T-helper 2 cell treated with Interferon-gamma antibody and Interleukin-4, amounts not matched to agents 5 μg/mL and 100 μg/mL, for 36 hours (primary cell): Measurements from ENCODE around the gene FMO1.

Experiments used
- DNase-seq: peaks from one replicate; pipeline ENCODE4 v3.0.0; 2021; ENCODE audit warnings: low spot score
- H3K27ac Mint-ChIP-seq: one replicate; pipeline ENCODE4 v1.8.0; 2021; ENCODE audit warnings: mild to moderate bottlenecking, mixed read lengths
- H3K27me3 Mint-ChIP-seq: one replicate; pipeline ENCODE4 v1.8.0; 2021; ENCODE audit warnings: low read depth, mixed read lengths
- H3K36me3 Mint-ChIP-seq: one replicate; pipeline ENCODE4 v1.8.0; 2021; ENCODE audit warnings: low read depth, mixed read lengths
- H3K4me1 Mint-ChIP-seq: one replicate; pipeline ENCODE4 v1.8.0; 2021; ENCODE audit warnings: low read depth, mixed read lengths
- H3K4me3 Mint-ChIP-seq: one replicate; pipeline ENCODE4 v1.8.0; 2022; ENCODE audit warnings: mild to moderate bottlenecking, moderate library complexity, mixed read lengths
- H3K9me3 Mint-ChIP-seq: one replicate; pipeline ENCODE4 v1.8.0; 2021; ENCODE audit warnings: mixed read lengths

Gene FMO1

DNA sequence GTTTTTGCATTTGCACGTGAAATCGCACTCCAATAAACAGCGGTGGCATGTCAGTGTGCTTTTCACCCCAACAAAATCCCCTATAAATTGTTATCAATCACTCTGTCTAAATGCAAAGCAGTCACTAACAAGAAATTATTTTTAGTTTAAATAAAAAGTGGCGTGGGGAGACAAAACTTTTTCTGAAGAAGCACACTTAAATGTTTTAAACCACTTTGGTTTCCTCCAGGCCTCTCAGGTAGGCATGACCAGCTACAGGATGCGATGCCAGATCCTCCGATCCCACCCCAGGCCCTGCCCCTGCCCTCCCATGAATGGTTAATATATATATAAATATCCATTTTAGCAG is 3.6 kb downstream of the FMO1 start:
- H3K9me3 Mint-ChIP-seq = no peaks in the 10 kb centered on the region
- no peak for DNase-seq
- peak overlapping the region; percentile 86 for H3K4me3 Mint-ChIP-seq
- peaks cover 10% of the 10 kb centered on the region for H3K4me1 Mint-ChIP-seq
- H3K36me3 Mint-ChIP-seq = no peaks in the 10 kb centered on the region
- H3K27me3 Mint-ChIP-seq = peaks cover 56% of the 10 kb centered on the region
- H3K27ac Mint-ChIP-seq = no peak overlapping the region

DNA sequence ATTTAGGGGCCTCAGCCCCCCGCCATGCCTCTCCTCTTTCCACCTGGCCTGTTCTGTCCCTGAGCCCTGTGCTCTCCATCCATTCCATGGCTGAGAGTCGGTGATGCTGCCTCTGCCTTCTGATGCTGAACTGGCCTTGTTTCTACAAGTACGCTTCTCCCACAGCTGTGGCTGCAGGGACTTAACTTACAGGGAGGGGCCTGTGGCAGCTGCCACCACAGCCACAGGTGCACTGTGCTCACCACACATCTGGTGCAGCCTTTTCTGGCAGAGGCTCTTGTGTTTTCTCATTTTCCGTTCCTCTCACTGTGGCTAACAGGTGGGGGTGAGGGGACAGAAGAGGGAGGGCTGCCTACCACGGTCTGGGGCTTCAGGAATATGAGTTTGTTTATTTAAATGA is 4.2 kb downstream of the FMO1 start:
- Mint-ChIP-seq H3K4me3 (peak overlapping the region; percentile 35), H3K36me3 (no peaks in the 10 kb centered on the region), H3K4me1 (peaks cover 10% of the 10 kb centered on the region), H3K27ac (no peak overlapping the region), H3K9me3 (no peaks in the 10 kb centered on the region), H3K27me3 (peaks cover 52% of the 10 kb centered on the region)
- no peak for DNase-seq

DNA sequence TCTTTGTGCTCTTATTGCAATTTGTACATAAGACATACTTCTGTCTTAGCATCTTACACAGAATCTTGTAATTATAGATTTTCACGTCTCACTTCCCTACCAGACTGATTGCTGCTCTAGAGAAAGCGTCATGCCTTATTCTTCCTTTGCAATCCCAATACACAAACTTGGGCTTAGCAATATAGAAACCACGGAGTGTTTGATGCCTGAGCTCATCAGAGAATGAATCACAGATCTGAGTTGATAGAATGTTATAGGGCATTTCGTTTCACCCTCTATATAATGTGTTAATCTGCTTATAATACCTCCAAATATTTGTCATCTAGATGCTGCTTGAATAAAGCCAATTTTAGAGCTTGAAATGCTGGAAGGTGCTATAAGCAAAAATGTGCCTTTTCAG is 6.6 kb downstream of the FMO1 start:
- peaks cover 38% of the 10 kb centered on the region for H3K27me3 Mint-ChIP-seq
- DNase-seq = no peak
- H3K4me3 Mint-ChIP-seq = no peak overlapping the region
- H3K9me3 Mint-ChIP-seq = no peaks in the 10 kb centered on the region
- H3K4me1 Mint-ChIP-seq = peaks cover 10% of the 10 kb centered on the region
- H3K27ac Mint-ChIP-seq = no peak overlapping the region
- no peaks in the 10 kb centered on the region for H3K36me3 Mint-ChIP-seq

DNA sequence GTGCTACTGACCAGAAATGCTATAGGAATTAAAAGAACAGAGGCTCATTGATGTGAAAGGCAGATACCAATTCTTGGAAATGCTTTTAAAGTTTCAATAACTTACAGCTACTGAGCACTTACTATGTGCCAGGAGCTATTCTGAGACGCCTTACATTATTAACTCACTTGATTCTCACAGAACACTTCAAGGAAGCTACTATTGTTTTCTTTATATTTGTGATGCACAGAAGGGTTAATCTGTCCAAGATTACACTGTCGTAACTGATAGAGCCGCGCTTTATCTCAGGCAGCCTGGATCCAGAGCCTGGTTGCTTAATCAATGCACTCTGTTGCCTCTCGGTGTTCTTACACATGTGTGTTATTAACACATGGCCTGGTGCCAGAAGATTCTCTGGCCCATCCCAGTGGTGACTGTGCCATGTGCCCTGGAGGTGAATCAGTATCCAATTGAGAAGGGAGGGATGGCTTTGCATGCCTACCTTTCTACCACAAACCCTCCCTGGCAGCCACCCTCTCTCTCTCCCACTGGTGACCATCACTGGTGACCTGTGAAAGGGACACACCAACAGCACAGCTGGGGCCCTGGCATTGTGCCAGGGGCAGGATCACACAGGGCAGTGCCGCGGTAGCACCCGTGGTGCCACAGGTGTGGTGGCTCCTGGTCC is 8.8 kb downstream of the FMO1 start:
- Mint-ChIP-seq H3K27ac (no peak overlapping the region), H3K36me3 (no peaks in the 10 kb centered on the region), H3K9me3 (no peaks in the 10 kb centered on the region), H3K4me1 (peaks cover 6% of the 10 kb centered on the region), H3K27me3 (peaks cover 19% of the 10 kb centered on the region), H3K4me3 (no peak overlapping the region)
- no peak for DNase-seq

DNA sequence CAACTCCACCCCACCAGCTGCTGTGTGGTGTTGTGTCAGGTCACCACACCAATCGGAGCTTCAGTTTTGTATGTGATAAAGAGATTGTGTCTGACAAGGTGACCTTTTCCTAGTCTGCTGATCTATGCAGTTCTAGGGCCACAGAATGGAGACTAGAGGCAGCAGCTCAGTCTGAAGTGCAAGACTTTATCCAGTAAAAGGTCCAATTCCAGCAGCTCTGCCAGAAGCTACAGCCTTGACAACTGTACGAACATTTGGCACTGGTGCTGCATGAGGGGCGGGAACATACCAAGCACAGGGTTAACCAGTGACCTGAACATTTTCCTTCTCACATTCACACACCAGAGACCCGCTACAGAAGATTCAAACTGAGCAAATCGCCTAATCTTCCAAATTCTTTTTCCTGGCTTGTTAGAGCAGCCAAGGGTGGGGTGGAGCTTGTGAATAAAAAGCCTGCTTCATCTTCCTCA is 9.3 kb downstream of the FMO1 start:
- no peaks in the 10 kb centered on the region for H3K36me3 Mint-ChIP-seq
- peaks cover 15% of the 10 kb centered on the region for H3K27me3 Mint-ChIP-seq
- no peaks in the 10 kb centered on the region for H3K9me3 Mint-ChIP-seq
- no peak for DNase-seq
- peaks cover 3% of the 10 kb centered on the region for H3K4me1 Mint-ChIP-seq
- H3K4me3 Mint-ChIP-seq = no peak overlapping the region
- no peak overlapping the region for H3K27ac Mint-ChIP-seq

DNA sequence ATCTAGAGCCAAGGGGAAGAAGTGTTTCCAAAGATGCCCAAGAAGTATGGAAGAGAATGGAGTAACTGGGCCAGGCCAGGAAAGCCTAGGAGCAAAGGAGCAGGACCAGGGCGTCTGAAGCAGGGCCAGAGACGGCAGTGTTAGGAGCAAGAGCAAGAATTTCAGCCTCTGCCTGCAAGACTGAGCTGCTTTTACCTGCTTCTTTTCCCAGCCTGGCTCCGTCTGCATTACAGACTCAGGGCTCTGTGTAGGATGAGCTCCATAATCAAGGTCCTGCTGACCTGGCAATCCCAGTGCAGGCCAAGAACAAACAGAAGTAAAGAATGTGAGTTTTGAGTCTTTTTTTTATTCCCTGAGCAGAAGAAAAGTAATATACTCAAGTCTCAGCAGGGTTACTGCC is 10.1 kb downstream of the FMO1 start:
- H3K27ac Mint-ChIP-seq = no peak overlapping the region
- H3K9me3 Mint-ChIP-seq = no peaks in the 10 kb centered on the region
- peaks cover 3% of the 10 kb centered on the region for H3K4me1 Mint-ChIP-seq
- DNase-seq = no peak
- peaks cover 9% of the 10 kb centered on the region for H3K27me3 Mint-ChIP-seq
- no peak overlapping the region for H3K4me3 Mint-ChIP-seq
- H3K36me3 Mint-ChIP-seq = no peaks in the 10 kb centered on the region

DNA sequence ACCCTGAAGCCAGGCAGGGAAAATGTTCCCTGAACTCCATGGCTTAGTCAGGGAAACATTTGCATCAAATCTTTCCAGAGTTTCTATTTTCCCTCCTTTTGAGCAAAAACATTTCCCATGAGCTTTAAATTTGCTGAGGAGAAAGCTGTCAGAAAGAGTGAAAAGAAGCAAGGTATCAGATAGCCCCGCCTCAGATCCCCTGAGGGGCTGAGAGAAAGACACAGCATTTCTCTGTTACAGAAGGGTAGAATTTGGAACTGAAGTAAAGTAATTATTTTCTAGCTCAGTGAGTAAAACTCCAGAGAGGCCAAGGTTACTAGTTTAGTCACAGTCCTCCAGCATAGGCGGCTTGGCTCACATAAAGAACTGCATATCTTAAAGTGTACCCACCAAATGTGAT is 10.6 kb downstream of the FMO1 start:
- Mint-ChIP-seq H3K9me3 (no peaks in the 10 kb centered on the region), H3K4me3 (no peak overlapping the region), H3K27ac (no peak overlapping the region), H3K36me3 (no peaks in the 10 kb centered on the region), H3K4me1 (peaks cover 3% of the 10 kb centered on the region), H3K27me3 (peaks cover 9% of the 10 kb centered on the region)
- no peak for DNase-seq

DNA sequence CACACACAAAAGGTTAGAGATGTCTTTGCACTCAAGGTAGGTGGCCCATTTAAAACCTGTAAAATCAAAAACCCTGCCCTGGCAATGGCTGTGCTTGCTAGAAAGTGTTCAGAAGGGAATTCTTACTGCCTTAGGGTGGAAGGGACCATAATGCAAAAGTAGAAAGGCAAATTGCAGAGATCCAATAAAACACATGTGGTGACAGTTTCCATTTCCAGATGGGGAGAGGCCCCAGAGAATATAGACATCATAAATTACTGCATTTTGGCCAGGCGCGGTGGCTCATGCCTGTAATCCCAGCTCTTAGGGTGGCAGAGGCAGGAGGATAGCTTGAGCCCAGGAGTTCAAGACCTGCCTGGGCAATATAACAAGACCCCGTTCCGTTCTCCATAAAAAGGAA is 13.0 kb downstream of the FMO1 start:
- Mint-ChIP-seq H3K27ac (no peak overlapping the region), H3K4me1 (peaks cover 3% of the 10 kb centered on the region), H3K27me3 (peaks cover 4% of the 10 kb centered on the region), H3K9me3 (no peaks in the 10 kb centered on the region), H3K36me3 (no peaks in the 10 kb centered on the region), H3K4me3 (no peak overlapping the region)
- no peak for DNase-seq

DNA sequence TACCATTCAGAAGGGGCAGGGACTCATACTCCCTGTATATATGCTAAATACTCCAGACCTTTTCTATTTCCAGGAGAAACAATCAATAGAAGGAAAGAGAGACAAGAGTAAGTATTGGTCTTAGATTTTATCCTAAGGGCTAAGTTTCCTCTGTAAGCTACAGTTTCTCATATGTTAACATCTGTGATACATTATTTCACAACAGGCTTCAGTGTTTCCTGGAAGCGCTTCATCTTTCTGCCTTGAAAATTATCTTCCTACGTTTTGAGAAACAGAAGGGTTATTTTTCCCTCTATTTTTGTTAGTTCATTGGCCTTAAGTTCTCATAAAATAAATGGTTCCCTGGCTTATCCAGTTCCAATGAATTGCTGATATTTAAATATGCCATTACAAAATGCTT is 15.6 kb downstream of the FMO1 start:
- H3K9me3 Mint-ChIP-seq = no peaks in the 10 kb centered on the region
- H3K27ac Mint-ChIP-seq = no peak overlapping the region
- H3K4me1 Mint-ChIP-seq = no peaks in the 10 kb centered on the region
- no peaks in the 10 kb centered on the region for H3K27me3 Mint-ChIP-seq
- no peak overlapping the region for H3K4me3 Mint-ChIP-seq
- DNase-seq = no peak
- H3K36me3 Mint-ChIP-seq = no peaks in the 10 kb centered on the region

DNA sequence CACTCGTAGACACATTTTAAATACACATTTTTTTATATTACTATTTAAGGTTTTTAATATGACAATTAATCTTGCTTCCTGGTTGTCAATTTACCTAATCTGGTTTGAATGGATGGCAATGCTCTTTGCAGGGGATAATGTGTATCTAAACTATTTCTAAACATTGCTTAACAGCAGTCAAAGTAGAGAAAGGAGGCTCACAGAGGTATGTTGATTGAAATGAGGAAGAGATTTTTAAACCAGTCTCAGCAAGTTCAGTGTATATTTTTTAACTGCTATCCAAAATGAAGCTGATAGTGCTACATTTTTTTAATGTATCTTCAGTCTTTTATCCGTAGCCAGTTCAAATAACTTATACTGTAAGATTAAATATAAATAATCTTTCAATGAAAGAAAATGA is 17.4 kb downstream of the FMO1 start:
- no peak for DNase-seq
- Mint-ChIP-seq H3K4me3 (no peak overlapping the region), H3K36me3 (no peaks in the 10 kb centered on the region), H3K27ac (no peak overlapping the region), H3K27me3 (no peaks in the 10 kb centered on the region), H3K9me3 (no peaks in the 10 kb centered on the region), H3K4me1 (no peaks in the 10 kb centered on the region)

DNA sequence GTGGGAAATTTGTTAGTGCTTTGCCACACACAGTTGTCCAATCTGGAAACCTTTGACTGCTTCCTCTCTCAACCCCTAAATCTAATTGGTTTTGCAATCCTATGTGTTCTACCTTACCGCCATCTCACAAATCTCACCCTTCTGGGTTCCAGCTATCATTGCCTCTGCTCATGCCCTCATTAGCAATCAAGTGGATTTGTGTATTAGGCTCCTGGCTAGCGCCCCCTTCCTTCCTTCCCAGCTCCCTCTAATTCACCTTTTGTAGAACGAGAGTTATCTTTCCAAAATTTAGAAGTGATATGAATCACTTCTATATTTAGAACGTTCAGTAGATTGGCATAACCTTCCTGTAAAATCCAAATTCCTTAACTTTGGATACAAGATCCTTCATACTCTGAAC is 18.6 kb downstream of the FMO1 start:
- Mint-ChIP-seq H3K4me3 (no peak overlapping the region), H3K27ac (no peak overlapping the region), H3K9me3 (no peaks in the 10 kb centered on the region), H3K4me1 (no peaks in the 10 kb centered on the region), H3K27me3 (peaks cover 3% of the 10 kb centered on the region), H3K36me3 (no peaks in the 10 kb centered on the region)
- DNase-seq = no peak

DNA sequence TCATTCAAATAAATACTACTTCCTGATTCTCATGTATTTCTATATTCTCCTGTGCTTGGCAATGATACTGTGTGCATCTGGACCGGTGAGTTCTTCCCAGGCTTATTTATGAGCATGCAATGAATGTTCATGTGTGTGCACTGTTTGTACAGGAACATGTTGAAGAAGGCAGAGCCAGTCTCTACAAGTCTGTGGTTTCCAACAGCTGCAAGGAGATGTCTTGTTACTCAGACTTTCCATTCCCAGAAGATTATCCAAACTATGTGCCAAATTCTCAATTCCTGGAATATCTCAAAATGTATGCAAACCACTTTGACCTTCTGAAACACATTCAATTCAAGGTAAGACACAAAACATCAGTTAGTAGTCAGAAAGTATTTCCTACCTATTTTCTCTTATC is 19.1 kb downstream of the FMO1 start:
- no peak overlapping the region for H3K4me3 Mint-ChIP-seq
- no peaks in the 10 kb centered on the region for H3K4me1 Mint-ChIP-seq
- H3K27me3 Mint-ChIP-seq = peaks cover 3% of the 10 kb centered on the region
- DNase-seq = no peak
- no peaks in the 10 kb centered on the region for H3K36me3 Mint-ChIP-seq
- H3K9me3 Mint-ChIP-seq = no peaks in the 10 kb centered on the region
- H3K27ac Mint-ChIP-seq = no peak overlapping the region

DNA sequence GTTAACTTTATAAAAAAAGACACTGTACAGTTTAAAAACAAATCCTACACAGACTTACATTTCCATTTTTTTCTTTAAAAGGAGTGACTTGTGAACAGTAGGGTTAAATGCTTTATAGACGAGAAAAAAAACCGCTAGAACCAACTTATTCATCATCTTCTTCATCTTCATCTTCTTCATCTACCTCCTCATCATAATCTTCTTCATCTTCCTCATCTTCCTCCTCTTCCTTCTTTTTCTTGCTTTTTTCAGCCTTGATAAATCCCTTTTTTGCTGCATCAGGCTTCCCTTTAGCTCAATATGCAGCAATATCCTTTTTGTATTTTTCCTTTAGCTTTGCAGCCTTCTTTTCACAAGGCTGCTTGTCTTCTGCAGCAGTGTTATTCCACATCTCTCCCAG is 22.5 kb downstream of the FMO1 start:
- no peaks in the 10 kb centered on the region for H3K4me1 Mint-ChIP-seq
- no peak overlapping the region for H3K4me3 Mint-ChIP-seq
- no peak overlapping the region for H3K27ac Mint-ChIP-seq
- no peaks in the 10 kb centered on the region for H3K9me3 Mint-ChIP-seq
- H3K27me3 Mint-ChIP-seq = peaks cover 14% of the 10 kb centered on the region
- no peak for DNase-seq
- no peaks in the 10 kb centered on the region for H3K36me3 Mint-ChIP-seq

DNA sequence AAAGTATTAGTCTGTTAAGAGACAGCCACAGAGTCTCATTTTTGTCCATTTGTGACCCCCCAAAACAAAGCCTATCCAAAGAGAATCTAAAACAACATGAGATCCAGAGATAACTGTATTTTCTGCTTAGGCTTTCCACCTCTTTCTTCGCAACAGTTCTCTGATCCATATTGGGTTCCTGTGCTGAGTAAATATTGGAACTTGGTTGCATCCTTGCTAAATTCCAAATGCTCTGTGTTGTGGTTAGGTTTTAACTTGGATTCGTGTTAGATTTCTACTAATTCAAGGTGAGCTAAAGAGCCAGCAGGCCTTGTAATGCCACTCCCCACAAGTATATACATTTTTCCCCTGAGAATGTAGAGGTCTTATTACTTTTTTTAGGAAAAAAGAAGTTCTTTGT is 29.2 kb downstream of the FMO1 start:
- Mint-ChIP-seq H3K4me1 (no peaks in the 10 kb centered on the region), H3K4me3 (no peak overlapping the region), H3K36me3 (no peaks in the 10 kb centered on the region), H3K9me3 (no peaks in the 10 kb centered on the region), H3K27ac (no peak overlapping the region), H3K27me3 (peaks cover 25% of the 10 kb centered on the region)
- DNase-seq = no peak

DNA sequence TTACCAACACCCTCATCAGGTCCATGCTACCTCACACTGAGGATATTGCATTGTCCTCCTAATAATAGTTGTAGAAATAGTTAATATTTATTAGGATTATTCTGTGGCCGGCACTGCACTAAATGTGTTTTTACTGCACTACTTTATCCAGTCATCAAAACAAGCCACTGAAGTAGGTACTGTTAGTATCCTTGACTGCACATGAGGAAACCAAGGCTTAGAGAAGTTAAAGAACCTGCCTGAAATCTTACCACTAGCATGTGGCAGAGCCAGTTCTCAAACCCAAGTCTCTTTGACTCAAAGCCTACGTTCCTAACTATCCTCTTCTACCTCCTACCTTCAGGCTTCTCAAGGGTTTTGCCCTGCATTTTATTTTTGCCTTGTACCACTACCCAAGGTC is 30.9 kb downstream of the FMO1 start:
- H3K4me1 Mint-ChIP-seq = no peaks in the 10 kb centered on the region
- H3K36me3 Mint-ChIP-seq = no peaks in the 10 kb centered on the region
- peaks cover 22% of the 10 kb centered on the region for H3K27me3 Mint-ChIP-seq
- no peak overlapping the region for H3K27ac Mint-ChIP-seq
- no peak overlapping the region for H3K4me3 Mint-ChIP-seq
- DNase-seq = no peak
- H3K9me3 Mint-ChIP-seq = no peaks in the 10 kb centered on the region
